GM12878 (cell line): ENCODE measurements around the gene ARFGAP3. TPM values are rescaled to one million over a fixed set of nuclear protein-coding genes. Genes with fewer than 3 reads are reported as not detected.
A peak's percentile ranks its signal among the peaks of the same experiment; 100 is the strongest.

Experiments used
- ATAC-seq: fragments of 200-7000 bp; cut with Tn5 transposase; 3 replicates; pipeline ENCODE4 v1.9.1; 2020; ENCODE audit warnings: mild to moderate bottlenecking, moderate library complexity
- BruUV-seq: library from RNA; stranded (reverse); fragments of 400-500 nt; replicated peaks from 2 replicates; lab custom pipeline; 2021; lab: Mats Ljungman, UMichigan
- CTCF ChIA-PET: fragments of 300-600 bp; sonication (Branson Sonifier 250); formaldehyde crosslinking; extraction: SDS; loops from one replicate; lab custom pipeline; 2021; ENCODE audit warnings: inconsistent platforms; lab: Yijun Ruan, JAX
- POLR2A ChIA-PET: fragments of 350-600 bp; formaldehyde crosslinking; extraction: SDS; loops from one replicate; lab custom pipeline; 2021; ENCODE audit warnings: inconsistent platforms; lab: Charles Lee
- RAD21 ChIA-PET: fragments of 300-600 bp; sonication (Branson Sonifier 250); formaldehyde crosslinking; loops from one replicate; lab custom pipeline; 2023; ENCODE audit warnings: antibody characterized with exemption; ENCODE audit not compliant: unreplicated experiment; lab: Charles Lee
- SMC1A ChIA-PET: fragments of 300-600 bp; sonication (Branson Sonifier 250); formaldehyde crosslinking; loops from one replicate; lab custom pipeline; 2023; ENCODE audit not compliant: unreplicated experiment, uncharacterized antibody; lab: Charles Lee
- DNase-seq: peaks from one replicate; pipeline ENCODE4 v3.0.0-alpha.2; 2011; ENCODE audit warnings: low read depth, low spot score
- FAIRE-seq: peaks from 3 replicates; lab custom pipeline; 2011; peaks lifted over from hg19 to GRCh38; lab: Jason Lieb, UNC
- H2AFZ ChIP-seq: 2 replicates; pipeline ENCODE4 v1.6.0; 2011; ENCODE audit warnings: low read depth, low read length, control low read depth; ENCODE audit not compliant: control insufficient read depth
- H3K27ac ChIP-seq: 2 replicates; pipeline ENCODE4 v1.5.1; 2011; ENCODE audit warnings: control low read depth; ENCODE audit not compliant: control insufficient read depth, insufficient read depth
- H3K27me3 ChIP-seq, 2 experiments: replicated peaks in 1 of 2; 2 replicates each; pipeline versions ENCODE4 v1.6.0 to v1.6.1; 2011; ENCODE audit warnings: low read length in 1 of 2; ENCODE audit not compliant: control insufficient read depth in 2 of 2, insufficient read depth in 2 of 2
- H3K36me3 ChIP-seq, 2 experiments: 2 replicates each; pipeline ENCODE4 v1.5.1; 2011; ENCODE audit warnings: low read length in 1 of 2; ENCODE audit not compliant: control insufficient read depth in 2 of 2, insufficient read depth in 2 of 2
- H3K4me1 ChIP-seq: 2 replicates; pipeline ENCODE4 v1.6.1; 2011; ENCODE audit warnings: mild to moderate bottlenecking, low read length, moderate library complexity, mixed read lengths; ENCODE audit not compliant: control insufficient read depth, insufficient read depth
- H3K4me2 ChIP-seq: 2 replicates; pipeline ENCODE4 v1.6.0; 2011; ENCODE audit warnings: control low read depth; ENCODE audit not compliant: control insufficient read depth, insufficient read depth
- H3K4me3 ChIP-seq: fragments of 200-600 bp; sonication (generic); 2 replicates; pipeline ENCODE4 v1.5.1; 2016
- H3K79me2 ChIP-seq: 2 replicates; pipeline ENCODE4 v1.6.0; 2011; ENCODE audit warnings: low read length; ENCODE audit not compliant: control insufficient read depth, insufficient read depth
- H3K9ac ChIP-seq: 2 replicates; pipeline ENCODE4 v1.8.0; 2011; ENCODE audit warnings: low read length, control low read depth, mixed read lengths; ENCODE audit not compliant: control insufficient read depth, insufficient read depth
- H3K9me3 ChIP-seq: replicated peaks from 3 replicates; pipeline ENCODE4 v1.5.1; 2011; ENCODE audit warnings: mild to moderate bottlenecking, low read length; ENCODE audit not compliant: control insufficient read depth, insufficient read depth
- H4K20me1 ChIP-seq: 2 replicates; pipeline ENCODE4 v1.6.0; 2011; ENCODE audit not compliant: control insufficient read depth, insufficient read depth
- ESRRA ChIP-seq: IDR thresholded peaks from 2 replicates; pipeline ENCODE4 v1.6.1; 2012; ENCODE audit warnings: mild to moderate bottlenecking, low read length, improper control_type of control experiment
- FOXM1 ChIP-seq: IDR thresholded peaks from 2 replicates; pipeline ENCODE4 v1.6.1; 2012; ENCODE audit warnings: low read depth, mild to moderate bottlenecking, inconsistent platforms, low read length, moderate library complexity
- GATAD2B ChIP-seq: fragments of 450-650 bp; conservative IDR thresholded peaks from 2 replicates; pipeline ENCODE4 v1.6.1; 2017; ENCODE audit warnings: low read depth, mild to moderate bottlenecking, moderate library complexity
- KLF5 ChIP-seq: fragments of 450-650 bp; IDR thresholded peaks from 2 replicates; pipeline ENCODE4 v1.6.1; 2014; ENCODE audit warnings: mild to moderate bottlenecking; ENCODE audit not compliant: partially characterized antibody
- RAD21 ChIP-seq: IDR thresholded peaks from 2 replicates; pipeline ENCODE4 v1.6.1; 2011; ENCODE audit warnings: mild to moderate bottlenecking, low read depth, low read length, moderate library complexity; ENCODE audit not compliant: insufficient read depth
- RAD51 ChIP-seq: fragments of 450-650 bp; IDR thresholded peaks from 2 replicates; pipeline ENCODE4 v1.6.1; 2016; ENCODE audit warnings: moderate library complexity, mild to moderate bottlenecking, inconsistent platforms
- SREBF1 ChIP-seq: IDR thresholded peaks from 2 replicates; pipeline ENCODE4 v1.6.1; 2012; ENCODE audit warnings: mild to moderate bottlenecking, low read length
- WGBS: methylation state at CpG from one replicate; pipeline ENCODE4 v1.1.6; 2016; ENCODE audit warnings: low lambda C conversion rate; ENCODE audit not compliant: insufficient replicate concordance, insufficient coverage; ENCODE audit errors: missing lambda C conversion rate; 5-methylcytosine and 5-hydroxymethylcytosine counted together
- in situ Hi-C: fragments of 300-500 bp; cut with MboI; formaldehyde crosslinking; loops from 9 replicates; pipeline ENCODE4 v1.14.3; 2018; ENCODE audit warnings: mixed read lengths
- intact Hi-C: fragments of 100-400 bp; cut with micrococcal nuclease; formaldehyde crosslinking; loops from one replicate; pipeline ENCODE4 v1.14.2; 2022; ENCODE audit not compliant: unreplicated experiment
- polyA plus RNA-seq, 11 experiments: library from polyadenylated mRNA; depleted of rRNA in 4 of 11; unstranded in 6 of 11; stranded (reverse) in 5 of 11; fragments of >200 nt; fragmentation: Nextera tagmentation in 4 of 11; fragmentation: Illumina TruSeq in 1 of 11; extraction: Ambion mirVana in 4 of 11; extraction: Trizol in 1 of 11; gene quantifications; 1 replicate in 1 of 11; 2 replicates in 10 of 11; pipeline versions ENCODE4 v1.2.1 to v1.2.3, GENCODE V29; 2011 to 2016; ENCODE audit warnings: inconsistent platforms in 2 of 11, missing spikeins in 2 of 11, low read depth in 1 of 11
- total RNA-seq, 4 experiments: library from RNA; depleted of rRNA in 3 of 4; stranded (reverse); fragments of >200 nt in 3 of 4; fragmentation: Illumina TruSeq in 1 of 4; extraction: Trizol in 1 of 4; gene quantifications; 2 replicates each; pipeline versions ENCODE4 v1.2.1 to v1.2.3, GENCODE V29; 2013 to 2021
- TF ChIP-seq, protein P1 (sequence below), 3 experiments: IDR thresholded peaks in 2 of 3; conservative IDR thresholded peaks in 1 of 3; 2 replicates each; pipeline ENCODE4 v1.5.1; 2011; ENCODE audit warnings: low read depth in 3 of 3, low read length in 3 of 3, mild to moderate bottlenecking in 3 of 3, control low read depth in 2 of 3, moderate library complexity in 2 of 3, inconsistent platforms in 1 of 3, mixed read lengths in 1 of 3; ENCODE audit not compliant: control insufficient read depth in 2 of 3, insufficient read depth in 1 of 3; ENCODE audit errors: extremely low read depth in 1 of 3
- TF ChIP-seq, protein P2 (sequence below): fragments of 450-650 bp; IDR thresholded peaks from 2 replicates; pipeline ENCODE4 v1.6.1; 2017; ENCODE audit warnings: mild to moderate bottlenecking, moderate library complexity

ARFGAP3 gene
- total and polyA plus RNA-seq, 10 of the 15 experiments (the other 5 are each of a cell fraction or from before 2014, with no cell fraction given) = 29.7 to 50.8 (median 39.5) TPM

DNA sequence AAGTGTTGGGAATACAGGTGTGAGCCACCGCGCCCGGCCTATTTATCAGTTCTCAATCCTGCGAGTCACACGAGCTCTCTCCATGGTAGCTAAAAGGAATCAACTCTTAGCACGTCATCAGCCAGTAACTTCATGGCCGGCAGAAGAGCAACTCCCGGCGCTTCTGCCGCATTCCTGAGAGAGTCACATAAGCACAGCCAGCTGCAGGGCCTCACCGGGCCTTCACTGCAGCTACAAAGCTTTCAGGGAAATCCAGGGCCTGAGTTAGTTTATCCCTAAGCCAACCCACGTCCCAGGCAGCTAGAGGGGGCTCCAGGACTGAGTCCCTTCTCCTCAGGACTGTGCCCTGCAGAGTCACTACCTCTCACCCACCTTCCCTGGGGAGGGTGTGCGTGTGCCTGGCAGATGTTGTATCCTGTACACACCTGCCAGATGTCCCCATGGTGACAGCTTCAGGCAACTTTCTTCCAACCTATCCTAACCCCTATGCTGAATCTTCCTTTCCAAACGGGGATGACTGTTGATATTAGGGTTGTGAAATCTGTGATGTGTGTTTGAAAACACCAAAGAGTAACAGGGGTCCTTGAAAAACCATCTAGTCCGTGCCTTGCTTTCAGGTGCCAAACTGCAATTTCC is 45.9 kb upstream of the ARFGAP3 start:
- intact Hi-C loops = no loop called here
- BruUV-seq = no TSS peak
- no peak for FAIRE-seq
- ChIA-PET SMC1A (interaction anchor here (0.6 to 3.3 kb wide), 7 partner anchors 13 to 98 kb away, joined by 3 to 13 read pairs (median 4); no protein-coding TSS in a partner anchor), CTCF (interaction anchor here (0.8 to 3.6 kb wide), 6 partner anchors 9 to 130 kb away, joined by 3 to 16 read pairs (median 4); no protein-coding TSS in a partner anchor), POLR2A (interaction anchor here (1.2 kb wide), 1 partner anchor 10 kb away, joined by 3 read pairs; no protein-coding TSS in a partner anchor), RAD21 (interaction anchor here (1.7 kb wide), 1 partner anchor 35 kb away, joined by 5 read pairs; no protein-coding TSS in a partner anchor)
- no peak overlapping the region for H2AFZ ChIP-seq
- H4K20me1 ChIP-seq = no peaks in the 10 kb centered on the region
- no peak overlapping the region for H3K27ac ChIP-seq
- H3K27me3 ChIP-seq = no peaks in the 10 kb centered on the region
- in situ Hi-C loops = no loop called here
- H3K4me3 ChIP-seq = no peak overlapping the region
- no peak for DNase-seq
- ATAC-seq = no peak
- no peaks in the 10 kb centered on the region; the same call in 1 of the 2 replicates for H3K4me1 ChIP-seq
- H3K9me3 ChIP-seq = no peaks in the 10 kb centered on the region
- H3K79me2 ChIP-seq = no peaks in the 10 kb centered on the region; the same call in none of the 2 replicates
- H3K9ac ChIP-seq = no peak overlapping the region
- 89% methylated on average over 15 of the region's 15 CpGs for WGBS
- H3K36me3 ChIP-seq = peaks cover 20% of the 10 kb centered on the region in 2 experiments; a peak in 3 of 4 replicates
- H3K4me2 ChIP-seq = no peak overlapping the region
- TF ChIP-seq KLF5 (no peak), ESRRA (no peak), RAD51 (no peak), FOXM1 (no peak), SREBF1 (no peak), RAD21 (0 out of 2 replicates have a peak, but pooled peaks have one; percentile 13), GATAD2B (no peak)
- TF ChIP-seq, protein P1, sequence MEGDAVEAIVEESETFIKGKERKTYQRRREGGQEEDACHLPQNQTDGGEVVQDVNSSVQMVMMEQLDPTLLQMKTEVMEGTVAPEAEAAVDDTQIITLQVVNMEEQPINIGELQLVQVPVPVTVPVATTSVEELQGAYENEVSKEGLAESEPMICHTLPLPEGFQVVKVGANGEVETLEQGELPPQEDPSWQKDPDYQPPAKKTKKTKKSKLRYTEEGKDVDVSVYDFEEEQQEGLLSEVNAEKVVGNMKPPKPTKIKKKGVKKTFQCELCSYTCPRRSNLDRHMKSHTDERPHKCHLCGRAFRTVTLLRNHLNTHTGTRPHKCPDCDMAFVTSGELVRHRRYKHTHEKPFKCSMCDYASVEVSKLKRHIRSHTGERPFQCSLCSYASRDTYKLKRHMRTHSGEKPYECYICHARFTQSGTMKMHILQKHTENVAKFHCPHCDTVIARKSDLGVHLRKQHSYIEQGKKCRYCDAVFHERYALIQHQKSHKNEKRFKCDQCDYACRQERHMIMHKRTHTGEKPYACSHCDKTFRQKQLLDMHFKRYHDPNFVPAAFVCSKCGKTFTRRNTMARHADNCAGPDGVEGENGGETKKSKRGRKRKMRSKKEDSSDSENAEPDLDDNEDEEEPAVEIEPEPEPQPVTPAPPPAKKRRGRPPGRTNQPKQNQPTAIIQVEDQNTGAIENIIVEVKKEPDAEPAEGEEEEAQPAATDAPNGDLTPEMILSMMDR (IDR thresholded peaks at IDR 0.05 in 2 of 3, conservative IDR thresholded peaks at IDR 0.05 in 1 of 3; ENCODE audit: control insufficient read depth in 2 of 3, extremely low read depth in 1 of 3, insufficient read depth in 1 of 3, low read depth in 3 of 3, low read length in 3 of 3) = peak in 1 of 3 experiments; percentile 29; a peak in 1 of 6 replicates
- TF ChIP-seq, protein P2, sequence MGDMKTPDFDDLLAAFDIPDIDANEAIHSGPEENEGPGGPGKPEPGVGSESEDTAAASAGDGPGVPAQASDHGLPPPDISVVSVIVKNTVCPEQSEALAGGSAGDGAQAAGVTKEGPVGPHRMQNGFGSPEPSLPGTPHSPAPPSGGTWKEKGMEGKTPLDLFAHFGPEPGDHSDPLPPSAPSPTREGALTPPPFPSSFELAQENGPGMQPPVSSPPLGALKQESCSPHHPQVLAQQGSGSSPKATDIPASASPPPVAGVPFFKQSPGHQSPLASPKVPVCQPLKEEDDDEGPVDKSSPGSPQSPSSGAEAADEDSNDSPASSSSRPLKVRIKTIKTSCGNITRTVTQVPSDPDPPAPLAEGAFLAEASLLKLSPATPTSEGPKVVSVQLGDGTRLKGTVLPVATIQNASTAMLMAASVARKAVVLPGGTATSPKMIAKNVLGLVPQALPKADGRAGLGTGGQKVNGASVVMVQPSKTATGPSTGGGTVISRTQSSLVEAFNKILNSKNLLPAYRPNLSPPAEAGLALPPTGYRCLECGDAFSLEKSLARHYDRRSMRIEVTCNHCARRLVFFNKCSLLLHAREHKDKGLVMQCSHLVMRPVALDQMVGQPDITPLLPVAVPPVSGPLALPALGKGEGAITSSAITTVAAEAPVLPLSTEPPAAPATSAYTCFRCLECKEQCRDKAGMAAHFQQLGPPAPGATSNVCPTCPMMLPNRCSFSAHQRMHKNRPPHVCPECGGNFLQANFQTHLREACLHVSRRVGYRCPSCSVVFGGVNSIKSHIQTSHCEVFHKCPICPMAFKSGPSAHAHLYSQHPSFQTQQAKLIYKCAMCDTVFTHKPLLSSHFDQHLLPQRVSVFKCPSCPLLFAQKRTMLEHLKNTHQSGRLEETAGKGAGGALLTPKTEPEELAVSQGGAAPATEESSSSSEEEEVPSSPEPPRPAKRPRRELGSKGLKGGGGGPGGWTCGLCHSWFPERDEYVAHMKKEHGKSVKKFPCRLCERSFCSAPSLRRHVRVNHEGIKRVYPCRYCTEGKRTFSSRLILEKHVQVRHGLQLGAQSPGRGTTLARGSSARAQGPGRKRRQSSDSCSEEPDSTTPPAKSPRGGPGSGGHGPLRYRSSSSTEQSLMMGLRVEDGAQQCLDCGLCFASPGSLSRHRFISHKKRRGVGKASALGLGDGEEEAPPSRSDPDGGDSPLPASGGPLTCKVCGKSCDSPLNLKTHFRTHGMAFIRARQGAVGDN = no peak
